ENCODE results near the gene MRPL14. TPM values are rescaled to one million over a fixed set of nuclear protein-coding genes. Genes with fewer than 3 reads are reported as not detected.

MRPL14 gene
- total RNA-seq, 4 donors from 2014 or later, result 100 to 180 (median 152) TPM

GRCh38 chr6:44166116-44166515 lies 38.9 kb upstream of the MRPL14 start:
- Histone ChIP-seq H3K27ac (no peak overlapping the region), H3K9me3 (no peaks in the 10 kb centered on the region), H3K4me3 (no peak overlapping the region), H3K36me3 (no peaks in the 10 kb centered on the region), H3K27me3 (no peaks in the 10 kb centered on the region), H3K4me1 (no peaks in the 10 kb centered on the region)
- in situ Hi-C loops (cut with MboI; ENCODE audit: low sequenced_read_pairs in 4 of 4) (loop anchor here in 2 of 4 donors (25.0 kb wide), 1 partner anchor 171 kb away; the partner anchor contains the start of gene SPATS1 (in 2 of the 2)), intact Hi-C loops (cut with DNase I; ENCODE audit: low total_unique reads) (no loop called here)
- DNase-seq (no peak), ATAC-seq (no peak)
- TF ChIP-seq CTCF (IDR thresholded peaks at IDR 0.05 in 4 of 5, conservative IDR thresholded peaks at IDR 0.05 in 1 of 5) (no peak), POLR2A (IDR thresholded peaks at IDR 0.05) (no peak)

GRCh38 chr6:44162876-44163625 lies 35.8 kb upstream of the MRPL14 start:
- intact Hi-C loops (cut with DNase I; ENCODE audit: low total_unique reads), result no loop called here
- no peak for ATAC-seq
- DNase-seq, result no peak
- no peaks in the 10 kb centered on the region for H3K9me3 ChIP-seq
- H3K4me1 ChIP-seq, result no peaks in the 10 kb centered on the region
- H3K27ac ChIP-seq, result no peak overlapping the region
- in situ Hi-C loops (cut with MboI; ENCODE audit: low sequenced_read_pairs in 4 of 4), result loop anchor here in 2 of 4 donors (25.0 kb wide), 1 partner anchor 174 kb away; the partner anchor contains the start of gene SPATS1 (in 2 of the 2)
- no peaks in the 10 kb centered on the region for H3K36me3 ChIP-seq
- no peaks in the 10 kb centered on the region for H3K27me3 ChIP-seq
- TF ChIP-seq POLR2A (IDR thresholded peaks at IDR 0.05) (no peak), CTCF (IDR thresholded peaks at IDR 0.05 in 4 of 5, conservative IDR thresholded peaks at IDR 0.05 in 1 of 5) (no peak)
- H3K4me3 ChIP-seq, result no peak overlapping the region

GRCh38 chr6:44161997-44162338 lies 34.7 kb upstream of the MRPL14 start:
- intact Hi-C loops (cut with DNase I; ENCODE audit: low total_unique reads), result no loop called here
- Histone ChIP-seq H3K4me3 (no peak overlapping the region), H3K9me3 (no peaks in the 10 kb centered on the region), H3K4me1 (no peaks in the 10 kb centered on the region), H3K27ac (no peak overlapping the region), H3K27me3 (no peaks in the 10 kb centered on the region), H3K36me3 (no peaks in the 10 kb centered on the region)
- ATAC-seq, result no peak
- in situ Hi-C loops (cut with MboI; ENCODE audit: low sequenced_read_pairs in 4 of 4), result loop anchor here in 2 of 4 donors (25.0 kb wide), 1 partner anchor 175 kb away; the partner anchor contains the start of gene SPATS1 (in 2 of the 2)
- DNase-seq, result no peak
- no peak for TF ChIP-seq CTCF (IDR thresholded peaks at IDR 0.05 in 4 of 5, conservative IDR thresholded peaks at IDR 0.05 in 1 of 5)
- no peak for TF ChIP-seq POLR2A (IDR thresholded peaks at IDR 0.05)

- H3K36me3 ChIP-seq, result no peaks in the 10 kb centered on the region
- no peak for ATAC-seq
- DNase-seq, result no peak
- no peaks in the 10 kb centered on the region for H3K27me3 ChIP-seq
- TF ChIP-seq CTCF (IDR thresholded peaks at IDR 0.05 in 4 of 5, conservative IDR thresholded peaks at IDR 0.05 in 1 of 5) (no peak), POLR2A (IDR thresholded peaks at IDR 0.05) (no peak)
- in situ Hi-C loops (cut with MboI; ENCODE audit: low sequenced_read_pairs in 4 of 4), result loop anchor here in 2 of 4 donors (25.0 kb wide), 1 partner anchor 179 kb away; the partner anchor contains the start of gene SPATS1 (in 2 of the 2)
- H3K9me3 ChIP-seq, result no peaks in the 10 kb centered on the region
- intact Hi-C loops (cut with DNase I; ENCODE audit: low total_unique reads), result no loop called here
- no peaks in the 10 kb centered on the region for H3K4me1 ChIP-seq
- no peak within 1 kb of the TSS for H3K27ac ChIP-seq
- H3K4me3 ChIP-seq, result no peak within 1 kb of the TSS
Observed at GRCh38 chr6:44158770-44159228, 31.5 kb upstream of the MRPL14 start, which contains the start of gene CAPN11. Gene CAPN11 (plus strand): TSS chr6:44158820. CDS start chr6:44158849, 29 bp downstream.

All from gastrocnemius medialis (tissue), 4 donors.